Body of pancreas (tissue), 4 donors: Measurements from ENCODE around the gene MFSD6. TPM values are rescaled to one million over a fixed set of nuclear protein-coding genes. Genes with fewer than 3 reads are reported as not detected.
"Not testable (repeated sequence)": the region's sequence is repeated elsewhere in the genome, so short reads cannot be mapped to it uniquely, and the experiment has no call there.

ENCODE experiments used
- ATAC-seq: fragments of 150-250 bp; one replicate; pipeline ENCODE4 v1.9.1; 2016
- DNase-seq, 4 donors: peaks; one replicate each; pipeline ENCODE4 v3.0.0-alpha.2; 2019
- H3K27ac ChIP-seq, 4 donors: fragments of 200-600 bp; sonication (generic); 1 replicate in 3 of 4; 2 replicates in 1 of 4; pipeline versions ENCODE4 v1.5.1 to v1.6.1; 2016 to 2019; ENCODE audit warnings: mild to moderate bottlenecking in 1 of 4, mixed read lengths in 1 of 4, moderate library complexity in 1 of 4
- H3K27me3 ChIP-seq, 2 donors: fragments of 200-600 bp; sonication (generic); one replicate each; pipeline ENCODE4 v1.6.0; 2016; ENCODE audit warnings: mild to moderate bottlenecking in 1 of 2
- H3K36me3 ChIP-seq, 2 donors: fragments of 200-600 bp; sonication (generic); replicated peaks in 1 of 2; 2 replicates each; pipeline ENCODE4 v1.5.1; 2016; ENCODE audit warnings: low read depth in 2 of 2; ENCODE audit not compliant: insufficient read depth in 1 of 2
- H3K4me1 ChIP-seq: fragments of 200-600 bp; sonication (generic); one replicate; pipeline ENCODE4 v1.6.0; 2016
- H3K4me3 ChIP-seq, 2 donors: fragments of 200-600 bp; sonication (generic); 1 replicate in 1 of 2; 2 replicates in 1 of 2; pipeline ENCODE4 v1.5.1; 2016 to 2019
- H3K9me3 ChIP-seq, 3 donors: fragments of 200-600 bp; sonication (generic); 1 replicate in 2 of 3; 2 replicates in 1 of 3; pipeline ENCODE4 v1.5.1; 2016
- CTCF ChIP-seq, 7 experiments: fragments of 450-650 bp in 4 of 7; fragments of 200-600 bp in 3 of 7; sonication (generic) in 3 of 7; IDR thresholded peaks; one replicate each; pipeline ENCODE4 v1.5.1; 2016 to 2019; ENCODE audit warnings: antibody characterized with exemption in 7 of 7
- POLR2A ChIP-seq, 3 donors: fragments of 450-650 bp; IDR thresholded peaks; one replicate each; pipeline ENCODE4 v1.6.1; 2016; ENCODE audit warnings: antibody characterized with exemption in 3 of 3, mild to moderate bottlenecking in 2 of 3
- WGBS, 2 donors: methylation state at CpG; one replicate each; pipeline ENCODE4 v1.1.5; 2017; 5-methylcytosine and 5-hydroxymethylcytosine counted together
- intact Hi-C: fragments of 100-400 bp; cut with DNase I; formaldehyde crosslinking; loops from one replicate; pipeline ENCODE4 v1.15.1; 2023
- total RNA-seq, 2 donors: library from RNA; depleted of rRNA; stranded (reverse); fragments of >200 nt; gene quantifications; one replicate each; pipeline ENCODE4 v1.1.0, GENCODE V29; 2016

MFSD6 gene
- total RNA-seq, 2 donors from 2014 or later, result 38.7 to 46.8 TPM

GRCh38 chr2:190488516-190489233 is 80.5 kb downstream of the MFSD6 start:
- TF ChIP-seq CTCF (IDR thresholded peaks at IDR 0.05) (no peak), POLR2A (IDR thresholded peaks at IDR 0.05) (no peak)
- no peaks in the 10 kb centered on the region for H3K9me3 ChIP-seq
- 90 to 97% methylated on average over 6 of the region's 6 CpGs for WGBS, 2 donors

GRCh38 chr2:190489475-190489874 is 81.3 kb downstream of the MFSD6 start:
- Histone ChIP-seq H3K27ac (no peak overlapping the region), H3K9me3 (no peaks in the 10 kb centered on the region), H3K4me3 (no peak overlapping the region), H3K36me3 (peaks cover 0 to 2% of the 10 kb centered on the region in 2 donors), H3K4me1 (no peaks in the 10 kb centered on the region), H3K27me3 (no peaks in the 10 kb centered on the region)
- 95 to 96% methylated on average over 4 of the region's 4 CpGs for WGBS, 2 donors
- ATAC-seq (no peak), DNase-seq (no peak)
- intact Hi-C loops, result no loop called here
- TF ChIP-seq POLR2A (IDR thresholded peaks at IDR 0.05), result no peak
- TF ChIP-seq CTCF (IDR thresholded peaks at IDR 0.05), result no peak

More at GRCh38 chr2:190488516-190489233, 80.5 kb downstream of the MFSD6 start:
- Histone ChIP-seq H3K27me3 (no peaks in the 10 kb centered on the region), H3K4me3 (no peak overlapping the region), H3K27ac (no peak overlapping the region), H3K4me1 (no peaks in the 10 kb centered on the region), H3K36me3 (peaks cover 0 to 2% of the 10 kb centered on the region in 2 donors)
- intact Hi-C loops, result no loop called here
- no peak for ATAC-seq
- no peak for DNase-seq

- DNase-seq, result no peak
- Histone ChIP-seq H3K4me3 (no peak overlapping the region), H3K27ac (no peak overlapping the region), H3K36me3 (peaks cover 0 to 2% of the 10 kb centered on the region in 2 donors), H3K27me3 (no peaks in the 10 kb centered on the region), H3K9me3 (no peaks in the 10 kb centered on the region), H3K4me1 (no peaks in the 10 kb centered on the region)
- ATAC-seq, result no peak
- intact Hi-C loops, result no loop called here
- 89 to 97% methylated on average over 3 of the region's 3 CpGs for WGBS, 2 donors
- no peak for TF ChIP-seq POLR2A (IDR thresholded peaks at IDR 0.05)
Observed at GRCh38 chr2:190490502-190490901, 82.3 kb downstream of the MFSD6 start.

GRCh38 chr2:190493095-190493494 is 84.9 kb downstream of the MFSD6 start:
- no peaks in the 10 kb centered on the region for H3K4me1 ChIP-seq
- intact Hi-C loops, result no loop called here
- DNase-seq, result no peak
- H3K27ac ChIP-seq, result no peak overlapping the region
- no peak for ATAC-seq
- 67 to 94% methylated on average over 2 of the region's 2 CpGs for WGBS, 2 donors
- H3K27me3 ChIP-seq, result no peaks in the 10 kb centered on the region
- H3K36me3 ChIP-seq, result peaks cover 0 to 2% of the 10 kb centered on the region in 2 donors
- H3K9me3 ChIP-seq, result no peaks in the 10 kb centered on the region
- TF ChIP-seq CTCF (IDR thresholded peaks at IDR 0.05), result no peak
- TF ChIP-seq POLR2A (IDR thresholded peaks at IDR 0.05), result no peak
- no peak overlapping the region for H3K4me3 ChIP-seq

GRCh38 chr2:190494600-190495227 is 86.6 kb downstream of the MFSD6 start:
- H3K4me1 ChIP-seq, H3K36me3 ChIP-seq, ATAC-seq, H3K27ac ChIP-seq, H3K27me3 ChIP-seq, DNase-seq, intact Hi-C loops, H3K4me3 ChIP-seq, H3K9me3 ChIP-seq: not testable (repeated sequence)
- 87 to 89% methylated on average over 3 of the region's 3 CpGs for WGBS, 2 donors
